ENCODE data around the gene TCTN2.

GRCh38 chr12:123747309-123747708 lies 76.4 kb downstream of the TCTN2 start:
- TF ChIP-seq CTCF (IDR thresholded peaks at IDR 0.05) (no peak), EZH2 (IDR thresholded peaks at IDR 0.05) (no peak), EZH2phosphoT487 (IDR thresholded peaks at IDR 0.05) (no peak)
